Right atrium auricular region (tissue), 2 donors: ENCODE data around the gene LRIG1. TPM values are rescaled to one million over a fixed set of nuclear protein-coding genes. Genes with fewer than 3 reads are reported as not detected.

Experiments
- DNase-seq: peaks from one replicate; pipeline ENCODE4 v3.0.0-alpha.2; 2019; ENCODE audit warnings: low spot score
- H3K27ac ChIP-seq, 2 donors: fragments of 200-600 bp; sonication (generic); 1 replicate in 1 of 2; 2 replicates in 1 of 2; pipeline ENCODE4 v1.5.1; 2016 to 2019
- H3K27me3 ChIP-seq, 2 donors: fragments of 200-600 bp; sonication (generic); one replicate each; pipeline versions ENCODE4 v1.5.1 to v1.6.0; 2017 to 2019
- H3K36me3 ChIP-seq: fragments of 200-600 bp; sonication (generic); one replicate; pipeline ENCODE4 v1.5.1; 2016
- H3K4me1 ChIP-seq, 2 donors: fragments of 200-600 bp; sonication (generic); one replicate each; pipeline versions ENCODE4 v1.5.1 to v1.6.0; 2017 to 2019
- H3K4me3 ChIP-seq, 2 donors: fragments of 200-600 bp; sonication (generic); 1 replicate in 1 of 2; 2 replicates in 1 of 2; pipeline ENCODE4 v1.5.1; 2017 to 2019; ENCODE audit warnings: mild to moderate bottlenecking in 1 of 2, moderate library complexity in 1 of 2
- H3K9me3 ChIP-seq, 2 donors: fragments of 200-600 bp; sonication (generic); one replicate each; pipeline ENCODE4 v1.5.1; 2019
- CTCF ChIP-seq, 2 donors: fragments of 200-600 bp; sonication (generic); IDR thresholded peaks; one replicate each; pipeline ENCODE4 v1.5.1; 2019; ENCODE audit warnings: antibody characterized with exemption in 2 of 2
- total RNA-seq, 2 donors: library from RNA; depleted of rRNA; stranded (reverse); fragments of >200 nt; gene quantifications; one replicate each; pipeline ENCODE4 v1.1.0, GENCODE V29; 2016

LRIG1 gene
- total RNA-seq, 2 donors from 2014 or later, result 147 to 179 TPM

GRCh38 chr3:66451766-66452165 lies 49.1 kb downstream of the LRIG1 start:
- H3K36me3 ChIP-seq, result peaks cover 5% of the 10 kb centered on the region
- no peak for TF ChIP-seq CTCF (IDR thresholded peaks at IDR 0.05)
- no peaks in the 10 kb centered on the region for H3K27me3 ChIP-seq
- H3K9me3 ChIP-seq, result no peaks in the 10 kb centered on the region
- no peak for DNase-seq
- peaks cover 0 to 84% of the 10 kb centered on the region in 2 donors for H3K4me1 ChIP-seq
- no peak overlapping the region for H3K4me3 ChIP-seq
- peak overlapping the region; percentile 76 to 79 for H3K27ac ChIP-seq

- Histone ChIP-seq H3K36me3 (peaks cover 5% of the 10 kb centered on the region), H3K4me3 (no peak overlapping the region), H3K27me3 (no peaks in the 10 kb centered on the region), H3K27ac (peak overlapping the region; percentile 76 to 79), H3K9me3 (no peaks in the 10 kb centered on the region), H3K4me1 (peaks cover 0 to 76% of the 10 kb centered on the region in 2 donors)
- TF ChIP-seq CTCF (IDR thresholded peaks at IDR 0.05), result no peak
- DNase-seq, result no peak
Measured at GRCh38 chr3:66450390-66451022, 50.3 kb downstream of the LRIG1 start.

- DNase-seq, result no peak
- Histone ChIP-seq H3K9me3 (no peaks in the 10 kb centered on the region), H3K4me1 (peaks cover 0 to 71% of the 10 kb centered on the region in 2 donors), H3K27ac (peak overlapping the region; percentile 76 to 79), H3K36me3 (peaks cover 5% of the 10 kb centered on the region), H3K27me3 (no peaks in the 10 kb centered on the region), H3K4me3 (no peak overlapping the region)
- no peak for TF ChIP-seq CTCF (IDR thresholded peaks at IDR 0.05)
Measured at GRCh38 chr3:66449411-66449974, 51.3 kb downstream of the LRIG1 start.

GRCh38 chr3:66444146-66444644 lies 56.6 kb downstream of the LRIG1 start:
- Histone ChIP-seq H3K36me3 (peaks cover 5% of the 10 kb centered on the region), H3K27ac (no peak overlapping the region), H3K4me3 (no peak overlapping the region), H3K4me1 (peaks cover 0 to 72% of the 10 kb centered on the region in 2 donors), H3K9me3 (no peaks in the 10 kb centered on the region), H3K27me3 (no peaks in the 10 kb centered on the region)
- no peak for DNase-seq
- no peak for TF ChIP-seq CTCF (IDR thresholded peaks at IDR 0.05)

GRCh38 chr3:66443118-66443803 lies 57.6 kb downstream of the LRIG1 start:
- H3K27me3 ChIP-seq, result no peaks in the 10 kb centered on the region
- peaks cover 0 to 73% of the 10 kb centered on the region in 2 donors for H3K4me1 ChIP-seq
- peaks cover 2% of the 10 kb centered on the region for H3K36me3 ChIP-seq
- DNase-seq, result no peak
- H3K27ac ChIP-seq, result peak overlapping the region; percentile 61 to 78
- TF ChIP-seq CTCF (IDR thresholded peaks at IDR 0.05), result no peak
- no peak overlapping the region for H3K4me3 ChIP-seq
- H3K9me3 ChIP-seq, result no peaks in the 10 kb centered on the region
